ENCODE results near the gene CLDN22.

Gene CLDN22

GRCh38 chr4:183362916-183363542 is 43.0 kb upstream of the CLDN22 start:
- Histone ChIP-seq H4K91ac (ENCODE audit: low read depth, low read length, poor library complexity) (no peak overlapping the region), H3K4ac (ENCODE audit: low read length) (no peak overlapping the region), H3K27ac (replicated peaks; ENCODE audit: low read length) (no peak overlapping the region), H3K4me1 (ENCODE audit: control insufficient read depth in 2 of 2, insufficient read depth in 1 of 2, low read depth in 1 of 2, low read length in 2 of 2) (peaks cover 3 to 5% of the 10 kb centered on the region in 2 donors), H2BK5ac (ENCODE audit: low read length) (no peak overlapping the region), H4K8ac (ENCODE audit: low read depth, low read length) (no peak overlapping the region), H2BK12ac (ENCODE audit: low read length) (no peak overlapping the region), H3K4me2 (ENCODE audit: insufficient read depth, low read length, poor library complexity, severe bottlenecking) (no peak overlapping the region), H3K14ac (ENCODE audit: low read length) (no peak overlapping the region), H3K9me3 (replicated peaks in 1 of 2; ENCODE audit: control insufficient read depth in 2 of 2, insufficient read depth in 1 of 2, low read depth in 1 of 2, low read length in 2 of 2) (peaks cover 0 to 2% of the 10 kb centered on the region in 2 donors), H3K36me3 (replicated peaks in 1 of 2; ENCODE audit: control insufficient read depth in 2 of 2, insufficient read depth in 2 of 2, low read length in 2 of 2) (no peaks in the 10 kb centered on the region), H3K23ac (ENCODE audit: low read depth, low read length, poor library complexity) (no peak overlapping the region), H2BK120ac (ENCODE audit: low read depth, low read length) (no peak overlapping the region), H3K4me3 (ENCODE audit: low read length in 2 of 2) (no peak overlapping the region), H3K79me1 (ENCODE audit: low read depth, low read length) (no peaks in the 10 kb centered on the region), H2BK15ac (ENCODE audit: low read length) (no peak overlapping the region), H3K27me3 (ENCODE audit: control insufficient read depth in 3 of 3, insufficient read depth in 3 of 3, low read depth in 1 of 3, low read length in 3 of 3) (no peaks in the 10 kb centered on the region), H2AK5ac (ENCODE audit: low read depth, low read length) (no peak overlapping the region), H3K9ac (ENCODE audit: low read depth, low read length, poor library complexity) (no peak overlapping the region), H3K18ac (ENCODE audit: low read length) (no peak overlapping the region), H2AFZ (ENCODE audit: low read length) (no peak overlapping the region)
- no CpG with 5 or more reads among the region's 15 CpGs for WGBS, 2 donors (ENCODE audit: extremely low coverage in 2 of 2, insufficient read length in 2 of 2, insufficient replicate concordance in 1 of 2)
- DNase-seq (ENCODE audit: low spot score) = no peak

GRCh38 chr4:183362036-183362435 is 42.0 kb upstream of the CLDN22 start:
- Histone ChIP-seq H3K4me2 (ENCODE audit: insufficient read depth, low read length, poor library complexity, severe bottlenecking) (no peak overlapping the region), H2BK120ac (ENCODE audit: low read depth, low read length) (no peak overlapping the region), H3K4me3 (ENCODE audit: low read length in 2 of 2) (no peak overlapping the region), H2AFZ (ENCODE audit: low read length) (no peak overlapping the region), H2AK5ac (ENCODE audit: low read depth, low read length) (no peak overlapping the region), H3K27me3 (ENCODE audit: control insufficient read depth in 3 of 3, insufficient read depth in 3 of 3, low read depth in 1 of 3, low read length in 3 of 3) (no peaks in the 10 kb centered on the region), H3K4me1 (ENCODE audit: control insufficient read depth in 2 of 2, insufficient read depth in 1 of 2, low read depth in 1 of 2, low read length in 2 of 2) (peaks cover 3 to 5% of the 10 kb centered on the region in 2 donors), H3K18ac (ENCODE audit: low read length) (no peak overlapping the region), H2BK15ac (ENCODE audit: low read length) (no peak overlapping the region), H2BK5ac (ENCODE audit: low read length) (no peak overlapping the region), H3K36me3 (replicated peaks in 1 of 2; ENCODE audit: control insufficient read depth in 2 of 2, insufficient read depth in 2 of 2, low read length in 2 of 2) (no peaks in the 10 kb centered on the region), H3K23ac (ENCODE audit: low read depth, low read length, poor library complexity) (no peak overlapping the region), H3K14ac (ENCODE audit: low read length) (no peak overlapping the region), H3K4ac (ENCODE audit: low read length) (no peak overlapping the region), H3K27ac (replicated peaks; ENCODE audit: low read length) (no peak overlapping the region), H3K79me1 (ENCODE audit: low read depth, low read length) (no peaks in the 10 kb centered on the region), H3K9me3 (replicated peaks in 1 of 2; ENCODE audit: control insufficient read depth in 2 of 2, insufficient read depth in 1 of 2, low read depth in 1 of 2, low read length in 2 of 2) (peaks cover 0 to 3% of the 10 kb centered on the region in 2 donors), H4K8ac (ENCODE audit: low read depth, low read length) (no peak overlapping the region), H4K91ac (ENCODE audit: low read depth, low read length, poor library complexity) (no peak overlapping the region), H3K9ac (ENCODE audit: low read depth, low read length, poor library complexity) (no peak overlapping the region), H2BK12ac (ENCODE audit: low read length) (no peak overlapping the region)
- DNase-seq (ENCODE audit: low spot score) = no peak
- WGBS, 2 donors (ENCODE audit: extremely low coverage in 2 of 2, insufficient read length in 2 of 2, insufficient replicate concordance in 1 of 2) = no CpG with 5 or more reads among the region's 4 CpGs

- WGBS, 2 donors (ENCODE audit: extremely low coverage in 2 of 2, insufficient read length in 2 of 2, insufficient replicate concordance in 1 of 2) = no CpG with 5 or more reads among the region's 11 CpGs
- no peak overlapping the region for H2AK5ac ChIP-seq (ENCODE audit: low read depth, low read length)
- H3K79me1 ChIP-seq (ENCODE audit: low read depth, low read length) = no peaks in the 10 kb centered on the region
- H3K36me3 ChIP-seq (replicated peaks in 1 of 2; ENCODE audit: control insufficient read depth in 2 of 2, insufficient read depth in 2 of 2, low read length in 2 of 2) = no peaks in the 10 kb centered on the region
- no peak overlapping the region for H4K91ac ChIP-seq (ENCODE audit: low read depth, low read length, poor library complexity)
- H3K4me3 ChIP-seq (ENCODE audit: low read length in 2 of 2) = no peak overlapping the region
- H2BK12ac ChIP-seq (ENCODE audit: low read length) = no peak overlapping the region
- H3K23ac ChIP-seq (ENCODE audit: low read depth, low read length, poor library complexity) = no peak overlapping the region
- no peak overlapping the region for H2BK5ac ChIP-seq (ENCODE audit: low read length)
- H3K4me2 ChIP-seq (ENCODE audit: insufficient read depth, low read length, poor library complexity, severe bottlenecking) = no peak overlapping the region
- no peak overlapping the region for H3K18ac ChIP-seq (ENCODE audit: low read length)
- no peak overlapping the region for H2BK120ac ChIP-seq (ENCODE audit: low read depth, low read length)
- DNase-seq (ENCODE audit: low spot score) = no peak
- no peak overlapping the region for H2BK15ac ChIP-seq (ENCODE audit: low read length)
- H4K8ac ChIP-seq (ENCODE audit: low read depth, low read length) = no peak overlapping the region
- no peak overlapping the region for H3K9ac ChIP-seq (ENCODE audit: low read depth, low read length, poor library complexity)
- H3K27me3 ChIP-seq (ENCODE audit: control insufficient read depth in 3 of 3, insufficient read depth in 3 of 3, low read depth in 1 of 3, low read length in 3 of 3) = no peaks in the 10 kb centered on the region
- H3K9me3 ChIP-seq (replicated peaks in 1 of 2; ENCODE audit: control insufficient read depth in 2 of 2, insufficient read depth in 1 of 2, low read depth in 1 of 2, low read length in 2 of 2) = peaks cover 0 to 3% of the 10 kb centered on the region in 2 donors
- no peak overlapping the region for H3K14ac ChIP-seq (ENCODE audit: low read length)
- H3K4me1 ChIP-seq (ENCODE audit: control insufficient read depth in 2 of 2, insufficient read depth in 1 of 2, low read depth in 1 of 2, low read length in 2 of 2) = peaks cover 3 to 5% of the 10 kb centered on the region in 2 donors
- H2AFZ ChIP-seq (ENCODE audit: low read length) = no peak overlapping the region
- H3K27ac ChIP-seq (replicated peaks; ENCODE audit: low read length) = no peak overlapping the region
- H3K4ac ChIP-seq (ENCODE audit: low read length) = no peak overlapping the region
Measured at GRCh38 chr4:183360161-183360919, 40.3 kb upstream of the CLDN22 start.

GRCh38 chr4:183358215-183358755 is 38.2 kb upstream of the CLDN22 start:
- H2AK5ac ChIP-seq (ENCODE audit: low read depth, low read length) = no peak overlapping the region
- no peak overlapping the region for H4K8ac ChIP-seq (ENCODE audit: low read depth, low read length)
- H3K4ac ChIP-seq (ENCODE audit: low read length) = no peak overlapping the region
- H3K9me3 ChIP-seq (replicated peaks in 1 of 2; ENCODE audit: control insufficient read depth in 2 of 2, insufficient read depth in 1 of 2, low read depth in 1 of 2, low read length in 2 of 2) = peaks cover 0 to 3% of the 10 kb centered on the region in 2 donors
- no peak overlapping the region for H3K18ac ChIP-seq (ENCODE audit: low read length)
- no peak for DNase-seq (ENCODE audit: low spot score)
- H3K14ac ChIP-seq (ENCODE audit: low read length) = no peak overlapping the region
- no peak overlapping the region for H4K91ac ChIP-seq (ENCODE audit: low read depth, low read length, poor library complexity)
- no peaks in the 10 kb centered on the region for H3K36me3 ChIP-seq (replicated peaks in 1 of 2; ENCODE audit: control insufficient read depth in 2 of 2, insufficient read depth in 2 of 2, low read length in 2 of 2)
- no CpG with 5 or more reads among the region's 13 CpGs for WGBS, 2 donors (ENCODE audit: extremely low coverage in 2 of 2, insufficient read length in 2 of 2, insufficient replicate concordance in 1 of 2)
- no peak overlapping the region for H2BK5ac ChIP-seq (ENCODE audit: low read length)
- no peak overlapping the region for H3K4me2 ChIP-seq (ENCODE audit: insufficient read depth, low read length, poor library complexity, severe bottlenecking)
- H3K9ac ChIP-seq (ENCODE audit: low read depth, low read length, poor library complexity) = no peak overlapping the region
- H3K79me1 ChIP-seq (ENCODE audit: low read depth, low read length) = no peaks in the 10 kb centered on the region
- no peaks in the 10 kb centered on the region for H3K27me3 ChIP-seq (ENCODE audit: control insufficient read depth in 3 of 3, insufficient read depth in 3 of 3, low read depth in 1 of 3, low read length in 3 of 3)
- H3K4me1 ChIP-seq (ENCODE audit: control insufficient read depth in 2 of 2, insufficient read depth in 1 of 2, low read depth in 1 of 2, low read length in 2 of 2) = peaks cover 2% of the 10 kb centered on the region in 2 donors
- H2BK120ac ChIP-seq (ENCODE audit: low read depth, low read length) = no peak overlapping the region
- H2BK15ac ChIP-seq (ENCODE audit: low read length) = no peak overlapping the region
- peak overlapping the region; percentile 36 for H2AFZ ChIP-seq (ENCODE audit: low read length)
- no peak overlapping the region for H2BK12ac ChIP-seq (ENCODE audit: low read length)
- H3K23ac ChIP-seq (ENCODE audit: low read depth, low read length, poor library complexity) = no peak overlapping the region
- H3K4me3 ChIP-seq (ENCODE audit: low read length in 2 of 2) = no peak overlapping the region
- H3K27ac ChIP-seq (replicated peaks; ENCODE audit: low read length) = no peak overlapping the region

Measured in neuronal stem cell (in vitro differentiated cells).